Adrenal gland (tissue), 5 donors: Measurements from ENCODE around the gene GRK1.

Source experiments
- CTCF ChIP-seq, 6 experiments: fragments of 450-650 bp in 4 of 6; fragments of 200-600 bp in 2 of 6; sonication (generic) in 1 of 6; IDR thresholded peaks; 1 replicate in 5 of 6; 2 replicates in 1 of 6; pipeline versions ENCODE4 v1.5.1 to v1.8.0; 2016 to 2021; ENCODE audit warnings: antibody characterized with exemption in 6 of 6, mild to moderate bottlenecking in 2 of 6, moderate library complexity in 1 of 6
- POLR2A ChIP-seq, 2 donors: fragments of 450-650 bp; IDR thresholded peaks; one replicate each; pipeline ENCODE4 v1.6.1; 2017; ENCODE audit warnings: antibody characterized with exemption in 2 of 2, mild to moderate bottlenecking in 2 of 2, moderate library complexity in 1 of 2
- donor health status: DM: no; HTN: no; CAD: no.

- TF ChIP-seq CTCF (IDR thresholded peaks at IDR 0.05) (no peak), POLR2A (IDR thresholded peaks at IDR 0.05) (no peak)
Observed at GRCh38 chr13:113643593-113643992, 23.4 kb upstream of the GRK1 start.
